ENCODE measurements around the gene FFAR3. TPM values are rescaled to one million over a fixed set of nuclear protein-coding genes. Genes with fewer than 3 reads are reported as not detected.

Gene FFAR3
- total RNA-seq, 4 donors from 2014 or later, result not detected

DNA sequence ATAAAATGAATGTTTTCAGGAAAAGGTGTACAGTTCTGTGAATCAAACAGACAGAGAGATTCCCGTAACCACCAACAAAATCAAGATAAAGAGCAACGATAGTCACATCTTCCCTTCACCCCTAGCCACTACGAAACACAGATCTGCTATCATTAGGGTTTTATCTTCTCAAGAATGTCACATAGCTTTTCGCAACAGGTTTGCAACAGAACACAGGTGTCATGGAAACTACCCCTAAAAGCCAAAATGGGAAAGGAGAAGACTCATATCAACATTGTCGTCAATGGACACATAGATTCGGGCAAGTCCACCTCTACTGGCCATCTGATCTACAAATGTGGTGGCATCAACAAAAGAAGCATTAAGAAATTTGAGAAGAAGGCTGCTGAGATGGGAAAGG is 23.7 kb downstream of the FFAR3 start:
- no peak overlapping the region for H3K27ac ChIP-seq
- H3K4me1 ChIP-seq, result peaks cover 6% of the 10 kb centered on the region
- no peak overlapping the region for H3K4me3 ChIP-seq
- no peak for TF ChIP-seq CTCF (IDR thresholded peaks at IDR 0.05)
- TF ChIP-seq EP300 (IDR thresholded peaks at IDR 0.05), result no peak
- no peak for TF ChIP-seq POLR2A (IDR thresholded peaks at IDR 0.05)
- TF ChIP-seq POLR2AphosphoS5 (IDR thresholded peaks at IDR 0.05), result no peak
- DNase-seq (ENCODE audit: low spot score in 2 of 2), result peak in 1 of 2 donors; percentile 11
- H3K27me3 ChIP-seq, result peaks cover 7% of the 10 kb centered on the region
- H3K9me3 ChIP-seq, result no peaks in the 10 kb centered on the region
- H3K36me3 ChIP-seq, result no peaks in the 10 kb centered on the region
- 88% methylated on average over 6 of the region's 6 CpGs for WGBS

- TF ChIP-seq EP300 (IDR thresholded peaks at IDR 0.05), result no peak
- TF ChIP-seq CTCF (IDR thresholded peaks at IDR 0.05), result no peak
- no peak for TF ChIP-seq POLR2A (IDR thresholded peaks at IDR 0.05)
- no peak for TF ChIP-seq POLR2AphosphoS5 (IDR thresholded peaks at IDR 0.05)
- H3K4me1 ChIP-seq, result peaks cover 10% of the 10 kb centered on the region
- 79% methylated on average over 2 of the region's 2 CpGs for WGBS
- H3K4me3 ChIP-seq, result no peak overlapping the region
- H3K27ac ChIP-seq, result no peak overlapping the region
- H3K9me3 ChIP-seq, result no peaks in the 10 kb centered on the region
- no peaks in the 10 kb centered on the region for H3K36me3 ChIP-seq
- peaks cover 7% of the 10 kb centered on the region for H3K27me3 ChIP-seq
- peak in 1 of 2 donors; percentile 63 for DNase-seq (ENCODE audit: low spot score in 2 of 2)
These were observed 25.3 kb downstream of the FFAR3 start for GRCh38 chr19:35383536-35383935.

DNA sequence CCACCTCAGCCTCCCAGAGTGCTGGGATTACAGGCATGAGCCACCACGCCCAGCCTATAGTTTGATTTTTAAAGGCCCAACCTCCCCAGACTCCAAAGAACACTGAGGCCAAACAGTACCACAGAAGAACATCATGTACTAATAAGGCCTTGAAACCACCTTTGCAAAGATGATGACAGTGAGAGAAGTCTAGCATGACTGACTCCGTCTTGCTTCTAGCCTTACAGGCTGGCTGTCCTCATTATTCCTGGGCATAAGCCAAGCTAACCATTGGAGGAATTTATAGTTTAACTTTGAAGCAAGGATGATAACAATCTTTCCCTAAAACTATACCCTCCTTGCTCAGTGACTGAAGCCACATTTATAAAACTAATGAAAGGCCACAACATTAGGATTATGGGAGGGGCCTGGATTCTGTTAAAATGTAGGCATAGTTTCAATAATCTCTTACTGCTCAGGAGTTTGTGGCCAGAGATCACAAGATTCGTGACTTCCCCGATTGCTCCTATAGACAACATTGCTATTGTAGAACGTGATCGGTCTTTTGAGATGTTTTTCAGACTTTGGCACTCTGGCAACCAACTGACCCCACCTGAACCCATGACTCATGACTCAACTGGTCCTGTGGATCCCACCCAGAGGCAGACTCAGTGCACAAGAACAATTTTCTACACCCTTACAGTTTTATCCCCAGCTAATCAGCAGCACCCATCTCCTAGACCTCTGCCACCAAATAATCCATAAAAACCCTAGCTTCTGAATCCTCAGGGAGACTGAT is 30.2 kb downstream of the FFAR3 start:
- Histone ChIP-seq H3K9me3 (no peaks in the 10 kb centered on the region), H3K36me3 (no peaks in the 10 kb centered on the region), H3K27me3 (no peaks in the 10 kb centered on the region), H3K4me1 (peaks cover 12% of the 10 kb centered on the region), H3K4me3 (no peak overlapping the region), H3K27ac (peak overlapping the region; percentile 41)
- DNase-seq (ENCODE audit: low spot score in 2 of 2), result peak in 1 of 2 donors; percentile 24
- TF ChIP-seq EP300 (IDR thresholded peaks at IDR 0.05) (no peak), POLR2A (IDR thresholded peaks at IDR 0.05) (no peak), POLR2AphosphoS5 (IDR thresholded peaks at IDR 0.05) (no peak), CTCF (IDR thresholded peaks at IDR 0.05) (no peak)
- WGBS, result 52% methylated on average over 6 of the region's 6 CpGs

DNA sequence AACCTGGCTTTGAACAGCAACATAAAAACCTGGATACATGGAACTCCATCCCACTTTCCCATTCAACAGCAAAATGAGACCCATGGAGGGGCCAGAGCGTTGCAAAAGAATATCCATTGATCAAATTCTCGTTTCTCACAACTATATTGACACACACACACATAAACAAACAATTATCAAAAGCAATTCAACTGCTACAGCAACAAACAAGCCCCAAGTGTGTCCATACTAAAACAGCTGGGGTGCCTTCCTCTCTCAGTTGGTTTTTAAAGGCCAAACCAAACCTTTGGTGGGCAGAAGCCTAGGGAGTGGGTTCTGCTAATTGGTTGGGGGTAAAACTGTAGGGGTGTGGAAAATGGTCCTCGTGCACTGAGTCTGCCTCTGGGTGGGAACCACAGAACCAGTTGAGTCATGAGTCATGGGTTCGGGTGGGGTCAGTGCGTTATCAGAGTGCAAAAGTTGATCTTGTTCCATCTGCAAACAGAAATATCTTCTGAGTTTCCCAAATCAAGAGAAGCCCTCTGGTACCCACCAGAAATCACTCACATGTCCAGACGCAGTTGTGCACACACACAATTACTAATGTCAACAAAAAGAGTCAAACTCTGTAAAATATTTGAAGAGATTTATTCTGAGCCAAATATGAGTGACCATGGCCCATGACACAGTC is 31.1 kb downstream of the FFAR3 start:
- no peak overlapping the region for H3K4me3 ChIP-seq
- no peaks in the 10 kb centered on the region for H3K27me3 ChIP-seq
- TF ChIP-seq POLR2A (IDR thresholded peaks at IDR 0.05) (no peak), POLR2AphosphoS5 (IDR thresholded peaks at IDR 0.05) (no peak), CTCF (IDR thresholded peaks at IDR 0.05) (no peak), EP300 (IDR thresholded peaks at IDR 0.05) (no peak)
- WGBS, result 63% methylated on average over 6 of the region's 6 CpGs
- no peaks in the 10 kb centered on the region for H3K9me3 ChIP-seq
- DNase-seq (ENCODE audit: low spot score in 2 of 2), result peak in 1 of 2 donors; percentile 53
- no peaks in the 10 kb centered on the region for H3K36me3 ChIP-seq
- H3K27ac ChIP-seq, result peak overlapping the region; percentile 18
- peaks cover 12% of the 10 kb centered on the region for H3K4me1 ChIP-seq

Measured in suprapubic skin (tissue), 4 donors.